A549 (cell line): ENCODE data around the gene MDM1. TPM values are rescaled to one million over a fixed set of nuclear protein-coding genes. Genes with fewer than 3 reads are reported as not detected.
A peak's percentile ranks its signal among the peaks of the same experiment; 100 is the strongest.

Experiments used
- ATAC-seq, 2 experiments: fragments of 200-7000 bp in 1 of 2; fragments of >200 bp in 1 of 2; cut with Nextera tagmentation in 1 of 2; cut with Tn5 transposase in 1 of 2; 3 replicates each; pipeline versions ENCODE4 v1.8.0 to v1.9.1; 2018 to 2020; ENCODE audit warnings: mild to moderate bottlenecking in 1 of 2, moderate library complexity in 1 of 2
- CTCF ChIA-PET: fragments of 300-600 bp; sonication (Branson Sonifier 250); formaldehyde crosslinking; extraction: SDS; loops from one replicate; lab custom pipeline; 2021; ENCODE audit warnings: antibody characterized with exemption, inconsistent platforms; lab: Yijun Ruan, JAX
- POLR2A ChIA-PET: fragments of 350-600 bp; formaldehyde crosslinking; extraction: SDS; loops from one replicate; lab custom pipeline; 2021; ENCODE audit warnings: antibody characterized with exemption, inconsistent platforms; lab: Yijun Ruan, JAX
- DNase-seq, 2 experiments: peaks; one replicate each; pipeline versions ENCODE4 v3.0.0 to v3.0.0-alpha.2; 2011 to 2016; ENCODE audit warnings: low read depth in 1 of 2, low spot score in 1 of 2
- FAIRE-seq: peaks from 2 replicates; lab custom pipeline; 2011; peaks lifted over from hg19 to GRCh38; lab: Jason Lieb, UNC
- H3K27ac ChIP-seq, 2 experiments: fragments of >200 bp; sonication (Bioruptor Twin); formaldehyde crosslinking; 3 replicates each; pipeline ENCODE4 v1.5.1; 2016 to 2017
- H3K4me1 ChIP-seq: fragments of >200 bp; sonication (Bioruptor Twin); formaldehyde crosslinking; 3 replicates; pipeline ENCODE4 v1.6.1; 2016
- H3K4me2 ChIP-seq: fragments of >200 bp; sonication (Bioruptor Twin); formaldehyde crosslinking; 3 replicates; pipeline ENCODE4 v1.6.1; 2016
- H3K4me3 ChIP-seq: fragments of >200 bp; sonication (Bioruptor Twin); formaldehyde crosslinking; 3 replicates; pipeline ENCODE4 v1.5.1; 2016
- H3K9me3 ChIP-seq: fragments of >200 bp; sonication (Bioruptor Twin); formaldehyde crosslinking; 3 replicates; pipeline ENCODE4 v1.6.1; 2016
- BHLHE40 ChIP-seq: IDR thresholded peaks from 2 replicates; pipeline ENCODE4 v1.6.1; 2012; ENCODE audit warnings: low read depth, low read length, inconsistent platforms
- CBX2 ChIP-seq: fragments of 200-600 bp; sonication (generic); IDR thresholded peaks from 2 replicates; pipeline ENCODE4 v1.6.1; 2016; ENCODE audit warnings: low read depth, mild to moderate bottlenecking, borderline replicate concordance
- CHD2 ChIP-seq: fragments of 150-350 bp; IDR thresholded peaks from 2 replicates; pipeline ENCODE4 v1.6.1; 2014; ENCODE audit warnings: low read length; ENCODE audit not compliant: partially characterized antibody
- FOSB ChIP-seq: fragments of 250-450 bp; sonication (Bioruptor Pico); IDR thresholded peaks from 2 replicates; pipeline ENCODE4 v1.5.0; 2020; ENCODE audit warnings: mild to moderate bottlenecking, moderate library complexity
- FOSL2 ChIP-seq, 2 experiments: fragments of 450-650 bp in 1 of 2; fragments of >200 bp in 1 of 2; sonication (Bioruptor Twin) in 1 of 2; formaldehyde crosslinking; IDR thresholded peaks; 2 replicates each; pipeline versions ENCODE4 v1.5.0 to v1.6.1; 2016 to 2020; ENCODE audit warnings: mild to moderate bottlenecking in 1 of 2, moderate library complexity in 1 of 2
- GATA3 ChIP-seq: IDR thresholded peaks from 2 replicates; pipeline ENCODE4 v1.6.1; 2012; ENCODE audit warnings: borderline replicate concordance
- HOXA7 ChIP-seq: fragments of 250-450 bp; sonication (Bioruptor Pico); IDR thresholded peaks from 2 replicates; pipeline ENCODE4 v1.5.0; 2020; ENCODE audit warnings: mild to moderate bottlenecking, moderate library complexity
- HOXB13 ChIP-seq: fragments of 250-450 bp; sonication (Bioruptor Pico); IDR thresholded peaks from 2 replicates; pipeline ENCODE4 v1.5.0; 2020; ENCODE audit warnings: low read depth, mild to moderate bottlenecking, moderate library complexity
- JUN ChIP-seq, 2 experiments: fragments of >200 bp; sonication (Bioruptor Twin); formaldehyde crosslinking; IDR thresholded peaks; 2 replicates in 1 of 2; 3 replicates in 1 of 2; pipeline ENCODE4 v1.6.1; 2016 to 2017
- MAZ ChIP-seq: fragments of 150-350 bp; IDR thresholded peaks from 2 replicates; pipeline ENCODE4 v1.6.1; 2014; ENCODE audit warnings: antibody characterized with exemption, low read depth, low read length, borderline replicate concordance
- PHF8 ChIP-seq: fragments of 200-600 bp; sonication (generic); IDR thresholded peaks from 2 replicates; pipeline ENCODE4 v1.6.1; 2016; ENCODE audit warnings: low read depth, mild to moderate bottlenecking, antibody characterized with exemption, moderate library complexity, borderline replicate concordance
- POLR2AphosphoS2 ChIP-seq: conservative IDR thresholded peaks from 2 replicates; pipeline ENCODE4 v1.6.1; 2012; ENCODE audit warnings: low read length, improper control_type of control experiment, inconsistent platforms
- RAD21 ChIP-seq, 2 experiments: fragments of >200 bp in 1 of 2; sonication (Bioruptor Twin) in 1 of 2; formaldehyde crosslinking in 1 of 2; IDR thresholded peaks in 1 of 2; conservative IDR thresholded peaks in 1 of 2; 2 replicates in 1 of 2; 3 replicates in 1 of 2; pipeline ENCODE4 v1.6.1; 2012 to 2018; ENCODE audit warnings: inconsistent platforms in 1 of 2
- RFX5 ChIP-seq: fragments of 450-650 bp; IDR thresholded peaks from 2 replicates; pipeline ENCODE4 v1.7.1; 2014; ENCODE audit warnings: antibody characterized with exemption, mild to moderate bottlenecking, moderate library complexity
- SMC3 ChIP-seq: fragments of >200 bp; sonication (Bioruptor Twin); formaldehyde crosslinking; IDR thresholded peaks from 3 replicates; pipeline ENCODE4 v1.6.1; 2018; ENCODE audit warnings: inconsistent platforms
- TFCP2L1 ChIP-seq: fragments of 250-450 bp; sonication (Bioruptor Pico); IDR thresholded peaks from 2 replicates; pipeline ENCODE4 v1.5.0; 2021; ENCODE audit warnings: mild to moderate bottlenecking
- TP53 ChIP-seq: fragments of 250-450 bp; sonication (Bioruptor Pico); IDR thresholded peaks from 2 replicates; pipeline ENCODE4 v1.5.0; 2021; ENCODE audit warnings: mild to moderate bottlenecking, moderate library complexity
- ZSCAN20 ChIP-seq: fragments of 250-450 bp; sonication (Bioruptor Pico); IDR thresholded peaks from 2 replicates; pipeline ENCODE4 v1.8.0; 2022; ENCODE audit warnings: mild to moderate bottlenecking, moderate library complexity
- WGBS: methylation state at CpG from one replicate; pipeline ENCODE4 v1.1.6; 2017; ENCODE audit errors: missing lambda C conversion rate; 5-methylcytosine and 5-hydroxymethylcytosine counted together
- polyA plus RNA-seq, 4 experiments: library from polyadenylated mRNA; depleted of rRNA in 3 of 4; stranded (reverse); fragments of >200 nt; fragmentation: RNase III in 1 of 4; extraction: RNeasy Plus Mini Kit Qiagen cat#74134 plus additional on column Dnase treatment in 1 of 4; gene quantifications; 2 replicates in 3 of 4; 3 replicates in 1 of 4; pipeline ENCODE4 v1.2.3, GENCODE V29; 2011 to 2017
- TF ChIP-seq, protein P1 (sequence below): IDR thresholded peaks from 2 replicates; pipeline ENCODE4 v1.6.1; 2012
- TF ChIP-seq, protein P2 (sequence below): fragments of 250-450 bp; sonication (Bioruptor Pico); IDR thresholded peaks from 2 replicates; pipeline ENCODE4 v1.5.0; 2020; ENCODE audit warnings: low read depth, mild to moderate bottlenecking, moderate library complexity
- TF ChIP-seq, protein P3 (sequence below): fragments of >200 bp; sonication (Bioruptor Twin); formaldehyde crosslinking; IDR thresholded peaks from 3 replicates; pipeline ENCODE4 v1.5.1; 2016
- TF ChIP-seq, protein P4 (sequence below): IDR thresholded peaks from 2 replicates; pipeline ENCODE4 v1.6.1; 2012
- TF ChIP-seq, protein P5 (sequence below): IDR thresholded peaks from 2 replicates; pipeline ENCODE4 v1.6.1; 2012; ENCODE audit warnings: low read depth, borderline replicate concordance
- TF ChIP-seq, protein P6 (sequence below): fragments of >200 bp; sonication (Bioruptor Twin); formaldehyde crosslinking; IDR thresholded peaks from 3 replicates; pipeline ENCODE4 v1.6.1; 2016

The MDM1 gene
- polyA plus RNA-seq, 2 of the 4 experiments (the other 2 are of a cell fraction) = 12.5 to 24.5 TPM

DNA sequence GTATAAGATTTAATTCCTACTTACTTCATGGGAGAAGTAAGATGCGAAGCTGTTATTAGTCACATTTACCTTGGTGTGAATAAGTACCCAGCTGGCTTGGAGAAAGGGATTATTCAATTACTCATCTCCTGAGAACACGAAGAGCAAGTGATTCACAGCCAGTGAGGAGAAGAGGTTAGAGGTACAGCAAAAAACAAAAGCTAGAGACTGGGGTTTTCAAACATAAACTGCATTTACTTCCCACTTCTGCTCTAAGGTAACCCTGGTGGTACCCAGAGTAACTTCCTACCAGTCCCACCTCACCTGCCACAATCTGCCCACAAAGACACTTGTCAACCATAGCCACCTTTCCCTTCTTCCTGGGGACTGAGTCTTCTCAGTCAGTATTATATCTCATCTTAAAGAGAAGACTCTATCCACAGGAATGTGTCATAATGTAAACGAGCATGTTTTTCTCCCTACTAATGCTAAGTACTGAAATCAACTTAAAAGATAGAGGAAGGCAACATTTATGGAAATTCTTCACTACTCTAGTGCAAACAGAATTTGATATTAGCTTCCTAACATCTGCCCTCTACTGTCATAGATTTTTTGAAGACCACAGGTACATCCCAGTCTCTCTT lies 72.7 kb downstream of the MDM1 start:
- ChIA-PET POLR2A (no interaction called here), CTCF (interaction anchor here (0.6 to 1.6 kb wide), 2 partner anchors 37 to 1425 kb away, joined by 3 to 6 read pairs; no protein-coding TSS in a partner anchor)
- TF ChIP-seq BHLHE40 = no peak
- TF ChIP-seq RAD21 (conservative IDR thresholded peaks at IDR 0.05 in 1 of 2, IDR thresholded peaks at IDR 0.05 in 1 of 2) = no peak
- Histone ChIP-seq H3K4me2 (no peak overlapping the region), H3K4me1 (no peaks in the 10 kb centered on the region), H3K4me3 (no peak overlapping the region), H3K27ac (no peak overlapping the region), H3K9me3 (no peaks in the 10 kb centered on the region)
- DNase-seq (no peak), ATAC-seq (peak in 1 of 2 experiments; percentile 39; a peak in 1 of 6 replicates), FAIRE-seq (no peak)
- WGBS = 3% methylated on average over 3 of the region's 3 CpGs

DNA sequence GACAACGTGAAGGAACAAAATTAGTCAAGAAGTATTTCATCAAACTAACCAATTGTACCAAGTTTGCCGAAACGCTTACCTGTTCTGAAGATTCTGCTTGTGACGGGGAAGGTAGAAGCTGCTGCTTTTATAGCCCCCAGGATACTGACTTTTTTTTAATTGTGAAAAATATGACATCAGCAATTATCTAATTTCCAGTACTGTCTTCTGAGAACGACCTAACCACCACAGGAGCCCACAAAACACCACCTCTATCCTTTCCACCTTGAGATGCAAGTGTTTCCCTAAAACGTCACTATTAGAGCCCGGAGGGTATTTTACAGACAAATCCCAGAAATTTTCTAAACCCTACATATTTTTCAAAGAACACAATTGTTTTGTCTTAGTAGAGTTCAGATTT lies 78.7 kb downstream of the MDM1 start, which contains the start of gene IL22:
IL22 (minus strand) TSS at position 101 of the 400 bp plus-strand sequence. CDS start 156 bp downstream, outside the sequence.
- ChIA-PET POLR2A (no interaction called here), CTCF (no interaction called here)
- no peak within 1 kb of the TSS for H3K4me2 ChIP-seq
- H3K4me3 ChIP-seq = no peak within 1 kb of the TSS
- WGBS = 61% methylated on average over 7 of the region's 7 CpGs
- no peak for DNase-seq
- FAIRE-seq = no peak
- no peak within 1 kb of the TSS for H3K27ac ChIP-seq
- ATAC-seq = no peak
- no peaks in the 10 kb centered on the region for H3K4me1 ChIP-seq
- no peaks in the 10 kb centered on the region for H3K9me3 ChIP-seq
- TF ChIP-seq, protein P1, sequence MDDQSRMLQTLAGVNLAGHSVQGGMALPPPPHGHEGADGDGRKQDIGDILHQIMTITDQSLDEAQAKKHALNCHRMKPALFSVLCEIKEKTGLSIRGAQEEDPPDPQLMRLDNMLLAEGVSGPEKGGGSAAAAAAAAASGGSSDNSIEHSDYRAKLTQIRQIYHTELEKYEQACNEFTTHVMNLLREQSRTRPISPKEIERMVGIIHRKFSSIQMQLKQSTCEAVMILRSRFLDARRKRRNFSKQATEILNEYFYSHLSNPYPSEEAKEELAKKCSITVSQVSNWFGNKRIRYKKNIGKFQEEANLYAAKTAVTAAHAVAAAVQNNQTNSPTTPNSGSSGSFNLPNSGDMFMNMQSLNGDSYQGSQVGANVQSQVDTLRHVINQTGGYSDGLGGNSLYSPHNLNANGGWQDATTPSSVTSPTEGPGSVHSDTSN = no peak
- TF ChIP-seq HOXA7 (no peak), HOXB13 (CRISPR knock-in tag) (no peak), GATA3 (no peak), TFCP2L1 (CRISPR knock-in tag) (no peak), CHD2 (no peak), ZSCAN20 (CRISPR knock-in tag) (no peak), RAD21 (conservative IDR thresholded peaks at IDR 0.05 in 1 of 2, IDR thresholded peaks at IDR 0.05 in 1 of 2) (no peak), TP53 (CRISPR knock-in tag) (no peak), SMC3 (no peak), CBX2 (no peak), POLR2AphosphoS2 (no peak), MAZ (no peak), PHF8 (no peak), FOSL2 (IDR thresholded peaks at IDR 0.05) (no peak), FOSL2 (CRISPR knock-in tag; IDR thresholded peaks at IDR 0.05) (no peak)
- TF ChIP-seq, protein P2, sequence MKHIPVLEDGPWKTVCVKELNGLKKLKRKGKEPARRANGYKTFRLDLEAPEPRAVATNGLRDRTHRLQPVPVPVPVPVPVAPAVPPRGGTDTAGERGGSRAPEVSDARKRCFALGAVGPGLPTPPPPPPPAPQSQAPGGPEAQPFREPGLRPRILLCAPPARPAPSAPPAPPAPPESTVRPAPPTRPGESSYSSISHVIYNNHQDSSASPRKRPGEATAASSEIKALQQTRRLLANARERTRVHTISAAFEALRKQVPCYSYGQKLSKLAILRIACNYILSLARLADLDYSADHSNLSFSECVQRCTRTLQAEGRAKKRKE (CRISPR knock-in tag) = no peak
- TF ChIP-seq, protein P3, sequence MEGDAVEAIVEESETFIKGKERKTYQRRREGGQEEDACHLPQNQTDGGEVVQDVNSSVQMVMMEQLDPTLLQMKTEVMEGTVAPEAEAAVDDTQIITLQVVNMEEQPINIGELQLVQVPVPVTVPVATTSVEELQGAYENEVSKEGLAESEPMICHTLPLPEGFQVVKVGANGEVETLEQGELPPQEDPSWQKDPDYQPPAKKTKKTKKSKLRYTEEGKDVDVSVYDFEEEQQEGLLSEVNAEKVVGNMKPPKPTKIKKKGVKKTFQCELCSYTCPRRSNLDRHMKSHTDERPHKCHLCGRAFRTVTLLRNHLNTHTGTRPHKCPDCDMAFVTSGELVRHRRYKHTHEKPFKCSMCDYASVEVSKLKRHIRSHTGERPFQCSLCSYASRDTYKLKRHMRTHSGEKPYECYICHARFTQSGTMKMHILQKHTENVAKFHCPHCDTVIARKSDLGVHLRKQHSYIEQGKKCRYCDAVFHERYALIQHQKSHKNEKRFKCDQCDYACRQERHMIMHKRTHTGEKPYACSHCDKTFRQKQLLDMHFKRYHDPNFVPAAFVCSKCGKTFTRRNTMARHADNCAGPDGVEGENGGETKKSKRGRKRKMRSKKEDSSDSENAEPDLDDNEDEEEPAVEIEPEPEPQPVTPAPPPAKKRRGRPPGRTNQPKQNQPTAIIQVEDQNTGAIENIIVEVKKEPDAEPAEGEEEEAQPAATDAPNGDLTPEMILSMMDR = no peak

DNA sequence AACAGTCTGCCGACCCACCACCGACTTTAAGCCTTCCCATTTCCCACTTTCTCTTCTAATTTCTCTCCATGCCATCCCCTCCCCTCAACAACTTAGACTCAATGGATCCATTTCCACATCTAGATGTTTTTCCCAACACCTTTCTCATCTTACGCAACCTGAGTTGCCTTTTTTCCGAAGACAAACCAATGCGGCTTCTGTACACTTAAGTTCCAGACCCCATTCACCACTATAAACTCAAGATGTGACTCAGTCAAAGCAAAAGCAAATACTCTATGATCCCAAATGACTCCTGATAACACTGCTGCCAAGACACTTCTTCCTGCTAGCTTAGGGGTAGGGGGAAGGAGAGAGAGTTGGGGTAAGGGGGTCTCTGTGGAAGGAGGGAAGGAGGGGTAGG lies 80.1 kb downstream of the MDM1 start:
- no peak for ATAC-seq

More for the DNA sequence above, 80.1 kb downstream of the MDM1 start:
- no peak overlapping the region for H3K4me2 ChIP-seq
- TF ChIP-seq, protein P4, sequence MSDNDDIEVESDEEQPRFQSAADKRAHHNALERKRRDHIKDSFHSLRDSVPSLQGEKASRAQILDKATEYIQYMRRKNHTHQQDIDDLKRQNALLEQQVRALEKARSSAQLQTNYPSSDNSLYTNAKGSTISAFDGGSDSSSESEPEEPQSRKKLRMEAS = no peak
- TF ChIP-seq, protein P5, sequence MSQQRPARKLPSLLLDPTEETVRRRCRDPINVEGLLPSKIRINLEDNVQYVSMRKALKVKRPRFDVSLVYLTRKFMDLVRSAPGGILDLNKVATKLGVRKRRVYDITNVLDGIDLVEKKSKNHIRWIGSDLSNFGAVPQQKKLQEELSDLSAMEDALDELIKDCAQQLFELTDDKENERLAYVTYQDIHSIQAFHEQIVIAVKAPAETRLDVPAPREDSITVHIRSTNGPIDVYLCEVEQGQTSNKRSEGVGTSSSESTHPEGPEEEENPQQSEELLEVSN = no peak
- TF ChIP-seq HOXB13 (CRISPR knock-in tag) (no peak), FOSB (CRISPR knock-in tag) (no peak), RFX5 (no peak), JUN (IDR thresholded peaks at IDR 0.05) (no peak)
- TF ChIP-seq, protein P6, sequence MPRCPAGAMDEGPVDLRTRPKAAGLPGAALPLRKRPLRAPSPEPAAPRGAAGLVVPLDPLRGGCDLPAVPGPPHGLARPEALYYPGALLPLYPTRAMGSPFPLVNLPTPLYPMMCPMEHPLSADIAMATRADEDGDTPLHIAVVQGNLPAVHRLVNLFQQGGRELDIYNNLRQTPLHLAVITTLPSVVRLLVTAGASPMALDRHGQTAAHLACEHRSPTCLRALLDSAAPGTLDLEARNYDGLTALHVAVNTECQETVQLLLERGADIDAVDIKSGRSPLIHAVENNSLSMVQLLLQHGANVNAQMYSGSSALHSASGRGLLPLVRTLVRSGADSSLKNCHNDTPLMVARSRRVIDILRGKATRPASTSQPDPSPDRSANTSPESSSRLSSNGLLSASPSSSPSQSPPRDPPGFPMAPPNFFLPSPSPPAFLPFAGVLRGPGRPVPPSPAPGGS = no peak
- POLR2A ChIA-PET = no interaction called here
- FAIRE-seq = no peak
- no peak overlapping the region for H3K27ac ChIP-seq
- 66% methylated on average over 5 of the region's 5 CpGs for WGBS
- H3K9me3 ChIP-seq = no peaks in the 10 kb centered on the region
- no peak overlapping the region for H3K4me3 ChIP-seq
- CTCF ChIA-PET = interaction anchor here (1.0 kb wide), 1 partner anchor 29 kb away, joined by 3 read pairs; no protein-coding TSS in a partner anchor
- DNase-seq = no peak
- no peaks in the 10 kb centered on the region for H3K4me1 ChIP-seq
